KMS-11 (cell line): ENCODE measurements around the gene AP1S3.
"Not testable (repeated sequence)": the region's sequence is repeated elsewhere in the genome, so short reads cannot be mapped to it uniquely, and the experiment has no call there.

Experiments used
- H2AFZ ChIP-seq: fragments of 200-600 bp; sonication (generic); 2 replicates; pipeline ENCODE4 v1.6.1; 2016; ENCODE audit warnings: antibody characterized with exemption, mixed run types, low read depth
- H3K27ac ChIP-seq: fragments of 200-600 bp; sonication (generic); 2 replicates; pipeline ENCODE4 v1.6.1; 2016; ENCODE audit warnings: mild to moderate bottlenecking, mixed run types
- H3K27me3 ChIP-seq: fragments of 200-600 bp; sonication (generic); 2 replicates; pipeline ENCODE4 v1.6.1; 2017; ENCODE audit warnings: mild to moderate bottlenecking, low read depth, mixed run types, moderate library complexity; ENCODE audit not compliant: insufficient read depth
- H3K36me3 ChIP-seq: fragments of 200-600 bp; sonication (generic); 2 replicates; pipeline ENCODE4 v1.6.1; 2017; ENCODE audit warnings: mild to moderate bottlenecking, mixed run types; ENCODE audit not compliant: insufficient read depth
- H3K4me1 ChIP-seq: fragments of 200-600 bp; sonication (generic); 2 replicates; pipeline ENCODE4 v1.6.1; 2016; ENCODE audit warnings: mild to moderate bottlenecking, low read depth, mixed run types; ENCODE audit not compliant: poor library complexity, severe bottlenecking
- H3K4me2 ChIP-seq: fragments of 200-600 bp; sonication (generic); 2 replicates; pipeline ENCODE4 v1.7.0; 2016; ENCODE audit warnings: mild to moderate bottlenecking, mixed run types
- H3K4me3 ChIP-seq: fragments of 200-600 bp; sonication (generic); IDR thresholded peaks from 2 replicates; pipeline ENCODE4 v1.6.1; 2017; ENCODE audit warnings: low read depth, low read length, mixed read lengths; ENCODE audit not compliant: insufficient read depth
- H3K79me2 ChIP-seq: fragments of 200-600 bp; sonication (generic); 2 replicates; pipeline ENCODE4 v1.6.1; 2016; ENCODE audit warnings: low read depth, mixed run types; ENCODE audit not compliant: insufficient read depth
- H3K9ac ChIP-seq: fragments of 200-600 bp; sonication (generic); 2 replicates; pipeline ENCODE4 v1.6.1; 2016; ENCODE audit warnings: mild to moderate bottlenecking, mixed run types
- H4K20me1 ChIP-seq: fragments of 200-600 bp; sonication (generic); 2 replicates; pipeline ENCODE4 v1.6.1; 2016; ENCODE audit warnings: mild to moderate bottlenecking, mixed run types; ENCODE audit not compliant: insufficient read depth
- CTCF ChIP-seq: fragments of 200-600 bp; sonication (generic); conservative IDR thresholded peaks from 2 replicates; pipeline ENCODE4 v1.6.1; 2017; ENCODE audit warnings: low read depth, mild to moderate bottlenecking, antibody characterized with exemption, low read length, moderate library complexity, mixed read lengths

Gene AP1S3

GRCh38 chr2:223819891-223820290 is 17.5 kb downstream of the AP1S3 start:
- no peak overlapping the region for H3K4me2 ChIP-seq
- no peaks in the 10 kb centered on the region for H3K79me2 ChIP-seq
- H3K4me1 ChIP-seq, result peaks cover 7% of the 10 kb centered on the region
- no peak overlapping the region for H2AFZ ChIP-seq
- no peak overlapping the region for H3K27ac ChIP-seq
- H3K4me3 ChIP-seq, result no peak overlapping the region
- H3K36me3 ChIP-seq, result no peaks in the 10 kb centered on the region
- no peak overlapping the region for H3K9ac ChIP-seq
- no peaks in the 10 kb centered on the region for H3K27me3 ChIP-seq
- H4K20me1 ChIP-seq, result no peaks in the 10 kb centered on the region
- no peak for TF ChIP-seq CTCF

- Histone ChIP-seq H3K27ac (no peak overlapping the region), H3K36me3 (no peaks in the 10 kb centered on the region), H3K4me2 (no peak overlapping the region), H2AFZ (no peak overlapping the region), H3K9ac (no peak overlapping the region), H3K4me1 (peaks cover 7% of the 10 kb centered on the region), H3K27me3 (no peaks in the 10 kb centered on the region), H3K79me2 (no peaks in the 10 kb centered on the region), H3K4me3 (no peak overlapping the region), H4K20me1 (no peaks in the 10 kb centered on the region)
- TF ChIP-seq CTCF, result no peak
Observed at GRCh38 chr2:223815884-223816570, 21.4 kb downstream of the AP1S3 start.

GRCh38 chr2:223815186-223815883 is 22.0 kb downstream of the AP1S3 start:
- Histone ChIP-seq H2AFZ (no peak overlapping the region), H3K4me3 (no peak overlapping the region), H3K36me3 (no peaks in the 10 kb centered on the region), H3K27me3 (no peaks in the 10 kb centered on the region), H3K79me2 (no peaks in the 10 kb centered on the region), H3K9ac (no peak overlapping the region), H3K4me1 (peaks cover 7% of the 10 kb centered on the region), H3K27ac (no peak overlapping the region), H3K4me2 (no peak overlapping the region), H4K20me1 (no peaks in the 10 kb centered on the region)
- TF ChIP-seq CTCF, result no peak

- H3K4me1 ChIP-seq, H3K9ac ChIP-seq, H3K79me2 ChIP-seq, H3K4me2 ChIP-seq, H2AFZ ChIP-seq, H3K36me3 ChIP-seq, H3K4me3 ChIP-seq, H4K20me1 ChIP-seq, H3K27ac ChIP-seq, H3K27me3 ChIP-seq: not testable (repeated sequence)
Observed at GRCh38 chr2:223814764-223815163, 22.6 kb downstream of the AP1S3 start.

GRCh38 chr2:223813329-223813728 is 24.1 kb downstream of the AP1S3 start:
- no peaks in the 10 kb centered on the region for H3K79me2 ChIP-seq
- H3K27me3 ChIP-seq, result no peaks in the 10 kb centered on the region
- no peak overlapping the region for H3K4me3 ChIP-seq
- no peak for TF ChIP-seq CTCF
- H3K4me1 ChIP-seq, result no peaks in the 10 kb centered on the region
- H2AFZ ChIP-seq, result no peak overlapping the region
- H3K27ac ChIP-seq, result no peak overlapping the region
- no peak overlapping the region for H3K4me2 ChIP-seq
- H4K20me1 ChIP-seq, result no peaks in the 10 kb centered on the region
- no peaks in the 10 kb centered on the region for H3K36me3 ChIP-seq
- H3K9ac ChIP-seq, result no peak overlapping the region
